T-helper 1 cell treated with Interleukin-12 subunit alpha and Interleukin-12 subunit beta and Interleukin-4 antibody, amounts not matched to agents 30 μg/mL and 1 μg/mL, for 36 hours (primary cell): ENCODE results near the gene HOXC11.

Source experiments
- H3K27ac Mint-ChIP-seq: one replicate; pipeline ENCODE4 v1.8.0; 2021; ENCODE audit warnings: mild to moderate bottlenecking, mixed read lengths
- H3K27me3 Mint-ChIP-seq: one replicate; pipeline ENCODE4 v1.8.0; 2021; ENCODE audit warnings: low read depth, mixed read lengths
- H3K36me3 Mint-ChIP-seq: one replicate; pipeline ENCODE4 v1.8.0; 2021; ENCODE audit warnings: low read depth, mixed read lengths
- H3K4me1 Mint-ChIP-seq: one replicate; pipeline ENCODE4 v1.8.0; 2021; ENCODE audit warnings: low read depth, mixed read lengths
- H3K4me3 Mint-ChIP-seq: one replicate; pipeline ENCODE4 v1.8.0; 2021; ENCODE audit warnings: mild to moderate bottlenecking, moderate library complexity, mixed read lengths
- H3K9me3 Mint-ChIP-seq: one replicate; pipeline ENCODE4 v1.8.0; 2021; ENCODE audit warnings: mixed read lengths

The HOXC11 gene

DNA sequence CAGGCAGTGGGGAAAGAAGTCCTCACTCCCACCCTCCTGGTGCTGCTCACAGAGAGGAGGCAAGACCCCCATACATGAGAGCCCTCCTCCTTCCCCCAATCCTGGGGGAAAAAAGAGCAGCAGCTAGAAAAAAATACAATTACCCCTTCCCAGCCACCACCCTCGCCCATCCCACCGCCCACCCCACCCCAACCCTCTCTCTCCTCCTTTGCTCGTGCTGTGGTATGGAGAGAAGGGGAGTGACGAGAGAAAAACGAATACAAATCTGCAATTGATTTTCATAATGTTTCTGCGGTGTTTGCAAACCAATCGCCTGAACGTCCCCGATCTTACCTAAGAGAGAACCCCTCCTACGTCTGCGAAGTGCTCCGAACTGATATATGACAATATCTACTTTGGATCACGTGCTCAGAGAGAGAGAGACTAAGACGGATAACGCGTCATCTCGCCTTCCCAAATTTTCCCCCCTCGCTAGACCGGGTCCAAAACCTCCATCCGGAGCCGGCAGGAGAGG lies at the start of gene HOXC11:
TSS of gene HOXC11 (plus strand) at position 405 of the 514 bp plus-strand sequence. CDS start 116 bp downstream, outside the sequence.
- peaks cover 9% of the 10 kb centered on the region for H3K4me1 Mint-ChIP-seq
- H3K27me3 Mint-ChIP-seq: peaks cover 92% of the 10 kb centered on the region
- peak within 1 kb of the TSS; percentile 69 for H3K27ac Mint-ChIP-seq
- no peak within 1 kb of the TSS for H3K4me3 Mint-ChIP-seq
- H3K9me3 Mint-ChIP-seq: no peaks in the 10 kb centered on the region
- H3K36me3 Mint-ChIP-seq: peaks cover 7% of the 10 kb centered on the region

DNA sequence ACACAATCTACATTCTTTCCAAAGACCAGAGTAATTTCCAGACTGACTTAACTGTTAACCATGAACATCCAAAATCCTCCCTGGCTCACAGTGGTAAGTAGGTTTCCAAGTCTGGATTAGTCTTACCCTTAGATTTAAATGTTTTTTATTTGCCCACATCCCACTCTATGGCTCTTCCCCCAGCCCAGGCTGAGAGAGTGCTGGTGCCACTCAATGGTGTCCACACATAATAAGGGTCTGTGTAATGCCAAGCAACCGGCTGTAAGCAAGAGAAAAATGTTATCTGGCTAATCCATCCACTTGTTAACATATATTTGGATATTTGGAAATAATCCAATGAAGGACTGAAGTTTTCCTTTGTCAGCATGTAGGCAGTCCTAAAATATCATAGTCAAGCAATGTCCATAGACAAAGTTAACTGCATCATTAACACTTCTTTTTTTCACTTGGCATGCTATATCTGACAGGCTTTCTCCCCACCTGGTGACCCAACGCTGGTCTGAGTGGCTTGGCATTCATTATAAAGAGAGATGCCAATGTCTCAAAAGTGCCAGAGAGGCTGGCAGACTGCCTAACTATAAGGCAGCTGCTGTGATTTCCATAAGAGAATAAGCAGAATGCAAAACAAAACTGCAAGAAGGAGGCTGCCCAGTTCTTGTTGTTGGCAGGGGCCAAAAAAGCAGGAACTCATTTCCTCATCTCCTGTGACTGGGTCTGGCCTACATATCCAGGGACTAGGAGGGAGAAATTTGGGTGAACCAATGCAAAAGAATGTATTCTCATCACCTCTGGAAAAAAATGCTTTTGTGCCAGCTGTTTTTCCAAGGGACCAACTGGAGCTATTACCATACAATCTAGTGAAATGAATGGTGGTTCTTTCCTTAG lies 48.2 kb upstream of the HOXC11 start:
- H3K9me3 Mint-ChIP-seq: peaks cover 3% of the 10 kb centered on the region
- H3K36me3 Mint-ChIP-seq: no peaks in the 10 kb centered on the region
- H3K27ac Mint-ChIP-seq: no peak overlapping the region
- H3K4me3 Mint-ChIP-seq: no peak overlapping the region
- H3K27me3 Mint-ChIP-seq: peaks cover 95% of the 10 kb centered on the region
- H3K4me1 Mint-ChIP-seq: no peaks in the 10 kb centered on the region

DNA sequence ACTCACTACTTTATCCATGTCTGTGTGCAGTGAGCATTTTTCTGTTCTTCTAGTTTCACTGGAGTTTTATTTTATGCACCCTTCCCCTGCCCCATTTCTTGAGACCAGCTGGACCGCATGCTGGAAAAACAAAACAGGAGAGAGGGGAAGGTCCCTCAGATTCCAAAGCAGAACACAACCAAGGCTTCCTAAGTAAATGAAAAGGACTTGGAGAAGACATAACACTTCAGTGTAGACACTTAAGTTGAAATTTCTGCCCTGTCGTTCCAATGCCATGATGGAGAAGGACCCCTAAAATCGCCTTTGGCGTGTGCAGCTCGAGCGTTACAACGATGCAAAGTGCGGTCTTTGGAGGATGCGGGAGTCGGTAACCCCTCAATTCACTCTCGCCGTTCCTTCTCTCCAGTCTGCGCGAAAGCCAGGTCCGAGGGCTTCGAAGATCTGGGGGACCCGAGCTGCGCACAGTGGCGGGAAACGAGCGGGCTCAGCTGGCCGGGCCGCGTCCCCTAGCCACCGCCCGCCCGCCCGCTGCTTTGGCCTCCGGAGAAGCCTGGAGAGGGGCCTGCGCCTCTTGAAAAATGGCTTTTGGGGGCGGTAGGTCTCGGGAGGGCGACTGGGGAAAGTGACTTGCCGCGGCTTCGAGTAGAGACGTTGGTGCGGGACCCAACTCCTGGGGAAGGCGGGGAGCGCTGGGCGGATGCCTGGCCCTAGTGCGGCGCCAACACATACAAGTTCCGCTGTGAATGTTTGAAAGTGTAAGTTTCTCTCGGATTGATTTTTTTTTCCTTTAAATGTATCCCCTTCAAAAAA lies 45.5 kb upstream of the HOXC11 start:
- Mint-ChIP-seq H3K4me1 (no peaks in the 10 kb centered on the region), H3K4me3 (no peak overlapping the region), H3K27ac (no peak overlapping the region), H3K27me3 (peaks cover 96% of the 10 kb centered on the region), H3K9me3 (peaks cover 3% of the 10 kb centered on the region), H3K36me3 (no peaks in the 10 kb centered on the region)

DNA sequence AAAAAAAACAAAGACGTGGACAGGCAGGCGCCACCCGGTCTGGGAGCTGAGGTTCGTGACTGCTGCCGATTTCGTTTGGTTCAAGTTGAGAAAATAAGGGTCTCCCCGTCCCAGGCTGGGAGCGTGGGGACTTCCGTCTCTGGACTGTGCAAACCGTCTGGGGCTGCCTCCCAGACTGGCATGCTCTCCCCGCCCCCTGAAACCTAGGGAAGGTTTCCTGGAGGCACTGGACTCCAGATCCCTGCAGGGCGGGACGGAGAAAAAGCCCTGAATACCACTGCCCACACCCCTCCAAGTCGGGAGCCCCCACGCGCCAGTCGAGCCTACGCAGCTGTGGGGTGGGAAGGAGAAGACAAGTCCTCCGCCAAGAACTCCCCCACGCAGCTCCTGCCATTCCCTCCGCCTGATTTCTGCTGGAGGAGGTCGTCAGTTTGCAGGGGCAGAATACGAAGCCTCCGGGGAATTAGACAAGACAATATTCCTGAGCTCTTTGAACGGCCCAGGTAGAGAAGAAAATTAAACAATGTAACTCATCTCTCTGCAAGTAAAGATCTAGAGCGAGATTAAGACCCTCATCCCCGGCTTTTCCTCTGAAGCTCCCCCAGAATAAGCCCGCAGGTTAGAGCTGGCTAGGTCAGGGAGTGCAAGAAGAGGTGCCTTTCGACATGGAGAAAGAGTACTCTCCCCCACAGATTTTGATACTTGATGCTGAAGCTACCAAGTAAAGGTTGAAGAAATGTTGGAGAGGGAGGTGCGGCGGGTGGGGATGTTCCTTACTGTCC lies 44.7 kb upstream of the HOXC11 start:
- H3K4me3 Mint-ChIP-seq: no peak overlapping the region
- H3K9me3 Mint-ChIP-seq: peaks cover 3% of the 10 kb centered on the region
- no peak overlapping the region for H3K27ac Mint-ChIP-seq
- no peaks in the 10 kb centered on the region for H3K4me1 Mint-ChIP-seq
- H3K36me3 Mint-ChIP-seq: no peaks in the 10 kb centered on the region
- peaks cover 98% of the 10 kb centered on the region for H3K27me3 Mint-ChIP-seq

DNA sequence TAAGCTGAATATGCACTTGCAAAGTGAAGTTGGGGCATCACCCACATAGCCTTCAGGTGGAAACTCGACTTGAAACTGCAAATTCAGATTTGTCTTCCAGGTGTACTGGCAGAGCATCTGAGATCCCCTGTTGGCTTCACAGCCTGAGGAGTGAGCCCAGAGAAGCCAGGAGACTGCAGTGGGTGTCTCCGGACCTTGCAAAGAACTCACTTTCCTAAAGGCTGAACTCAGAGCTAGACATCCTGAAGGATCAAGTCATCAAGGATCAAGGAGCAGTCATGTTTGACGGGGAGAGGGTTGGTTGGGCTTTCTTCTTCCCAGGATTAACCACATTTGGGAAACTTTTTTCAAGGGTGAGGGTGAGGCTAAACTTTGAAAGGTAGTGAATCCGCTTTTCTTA lies 43.4 kb upstream of the HOXC11 start:
- no peak overlapping the region for H3K27ac Mint-ChIP-seq
- H3K4me1 Mint-ChIP-seq: no peaks in the 10 kb centered on the region
- no peak overlapping the region for H3K4me3 Mint-ChIP-seq
- H3K36me3 Mint-ChIP-seq: no peaks in the 10 kb centered on the region
- peaks cover 98% of the 10 kb centered on the region for H3K27me3 Mint-ChIP-seq
- H3K9me3 Mint-ChIP-seq: peaks cover 3% of the 10 kb centered on the region

DNA sequence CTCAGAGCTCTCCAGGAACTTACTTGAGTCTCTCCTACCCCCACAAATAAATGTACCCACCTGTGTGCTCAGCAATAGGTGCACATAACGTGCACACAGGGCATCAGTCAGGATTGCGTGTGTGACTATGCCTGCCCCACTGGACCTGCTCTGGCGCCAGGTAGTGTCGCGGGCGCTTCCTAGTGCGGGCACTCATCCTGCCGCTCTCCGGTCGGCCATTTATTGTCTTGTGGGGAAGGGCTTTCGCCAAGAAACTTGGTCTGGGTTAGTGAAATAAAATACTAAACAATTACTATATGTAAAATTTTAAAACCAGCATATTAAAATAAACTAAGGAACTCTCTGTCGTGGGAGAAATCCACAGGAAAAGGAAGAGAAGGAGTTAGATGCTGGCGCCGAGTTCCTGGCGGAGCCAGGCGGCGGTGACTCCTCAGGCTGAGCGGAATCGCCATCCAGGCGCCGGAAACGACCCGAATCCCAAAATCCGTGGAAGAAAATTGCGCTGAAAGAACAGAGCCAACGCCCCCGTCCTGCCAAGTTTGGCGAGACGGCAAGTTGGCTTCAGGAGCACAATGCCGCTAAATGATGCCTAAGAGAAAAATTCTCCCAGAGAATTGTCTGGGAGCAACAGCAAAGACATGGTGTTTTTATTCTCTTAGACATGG lies 42.2 kb upstream of the HOXC11 start:
- peaks cover 3% of the 10 kb centered on the region for H3K9me3 Mint-ChIP-seq
- no peak overlapping the region for H3K4me3 Mint-ChIP-seq
- H3K36me3 Mint-ChIP-seq: no peaks in the 10 kb centered on the region
- H3K4me1 Mint-ChIP-seq: no peaks in the 10 kb centered on the region
- peaks cover 98% of the 10 kb centered on the region for H3K27me3 Mint-ChIP-seq
- no peak overlapping the region for H3K27ac Mint-ChIP-seq

DNA sequence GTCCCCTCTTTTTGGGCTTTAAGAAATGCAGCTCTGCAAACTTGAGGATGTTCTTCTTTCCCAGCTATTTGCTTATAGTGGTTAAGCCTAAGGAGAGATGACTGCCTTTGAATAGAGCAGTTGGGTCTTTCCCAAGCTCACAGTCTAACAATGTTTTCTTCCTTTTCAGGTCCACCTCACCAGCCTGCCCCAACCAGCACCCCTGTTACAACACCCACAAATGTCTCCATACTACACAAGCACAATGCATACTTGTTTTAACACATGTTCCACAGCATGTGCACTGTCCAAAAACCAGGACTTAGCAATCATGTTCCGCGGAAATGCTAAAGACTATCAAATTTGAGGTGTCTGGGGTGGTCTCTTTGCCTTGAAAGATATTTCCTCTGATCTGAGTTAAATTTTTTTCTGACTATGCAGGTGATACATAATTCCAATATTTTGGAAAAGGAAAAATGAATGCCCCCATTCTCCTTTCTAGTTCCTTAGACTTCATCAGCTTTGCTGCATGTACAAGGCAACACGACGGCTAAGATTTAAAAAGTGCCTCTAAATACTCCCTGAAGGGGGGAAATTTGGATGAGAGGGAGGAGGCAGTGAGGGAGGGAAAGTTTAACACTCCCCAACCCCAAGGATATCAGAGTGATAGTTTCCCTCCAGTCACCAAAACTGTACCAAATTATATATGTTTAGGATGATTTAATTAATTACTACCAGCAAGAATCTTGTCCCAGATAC lies 40.9 kb upstream of the HOXC11 start:
- H3K36me3 Mint-ChIP-seq: no peaks in the 10 kb centered on the region
- no peaks in the 10 kb centered on the region for H3K4me1 Mint-ChIP-seq
- H3K9me3 Mint-ChIP-seq: peaks cover 3% of the 10 kb centered on the region

DNA sequence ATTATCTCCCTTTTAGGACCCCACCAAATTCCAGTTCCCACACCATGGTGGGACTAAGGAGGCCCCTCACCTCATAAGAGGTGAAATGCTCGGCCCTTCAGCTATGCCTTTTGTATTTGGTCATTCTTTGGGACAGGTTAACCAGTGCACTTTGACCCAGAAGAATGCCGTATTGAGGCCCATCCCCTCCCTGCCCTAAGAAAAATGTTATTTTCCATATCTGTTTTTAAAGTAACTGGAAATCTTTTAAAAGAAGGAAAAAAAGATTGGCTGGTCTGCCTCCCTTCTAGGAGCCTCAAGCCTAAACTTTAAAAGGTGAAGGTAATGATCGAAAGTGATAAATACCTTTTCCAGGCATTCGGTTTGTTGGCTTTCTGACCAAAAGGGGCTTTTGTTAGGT lies 40.0 kb upstream of the HOXC11 start:
- Mint-ChIP-seq H3K27ac (no peak overlapping the region), H3K4me3 (no peak overlapping the region), H3K4me1 (no peaks in the 10 kb centered on the region), H3K36me3 (no peaks in the 10 kb centered on the region), H3K9me3 (peaks cover 3% of the 10 kb centered on the region), H3K27me3 (peaks cover 98% of the 10 kb centered on the region)

More for the DNA sequence above, 40.9 kb upstream of the HOXC11 start:
- no peak overlapping the region for H3K4me3 Mint-ChIP-seq
- no peak overlapping the region for H3K27ac Mint-ChIP-seq
- H3K27me3 Mint-ChIP-seq: peaks cover 98% of the 10 kb centered on the region

DNA sequence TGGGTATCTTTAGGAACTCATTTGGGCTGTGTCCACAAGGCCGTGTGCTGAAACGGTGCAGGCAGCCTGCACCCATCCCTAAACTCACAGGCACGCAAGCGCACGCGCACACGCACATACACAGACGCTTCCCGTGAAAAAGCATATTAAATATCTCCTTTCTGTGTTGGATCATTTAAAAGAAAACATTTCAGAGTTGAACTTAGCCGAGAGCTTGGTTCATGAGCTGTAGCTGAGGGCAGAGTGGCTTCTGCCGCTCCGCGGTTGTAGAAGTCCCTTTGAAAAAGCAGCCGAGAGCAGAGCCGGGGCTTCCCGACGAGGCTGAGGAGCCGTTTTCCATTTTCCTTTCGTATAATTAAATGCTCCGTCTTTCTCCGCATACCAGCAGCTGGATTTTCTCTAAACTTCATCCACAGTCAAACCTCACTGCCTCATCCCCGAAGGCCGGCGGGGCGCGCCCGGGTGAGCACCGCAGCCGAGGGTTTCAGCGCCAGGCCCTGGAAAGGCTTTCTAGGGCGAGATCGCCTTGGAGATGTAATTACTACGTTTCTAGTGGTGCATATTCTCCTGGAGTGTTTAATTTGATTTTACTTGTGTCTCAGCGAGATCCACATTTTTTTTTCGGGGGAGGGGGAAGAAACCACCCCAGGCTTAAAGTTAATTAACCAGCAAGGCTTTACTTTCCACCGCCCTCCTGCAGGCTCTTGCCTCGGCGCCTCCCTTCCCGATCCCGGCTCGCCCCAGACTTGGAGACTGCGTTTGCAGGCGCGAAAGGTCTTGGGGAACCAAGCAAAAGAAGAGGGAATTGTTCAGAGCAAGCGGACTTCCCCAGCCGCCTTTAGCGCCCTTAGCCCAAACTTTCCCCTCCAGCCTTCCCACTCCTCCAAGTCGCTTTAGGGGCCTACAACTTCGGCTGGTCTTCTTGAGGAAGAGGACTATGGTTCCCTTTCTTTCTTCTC lies 37.3 kb upstream of the HOXC11 start:
- Mint-ChIP-seq H3K27me3 (peaks cover 94% of the 10 kb centered on the region), H3K27ac (peak overlapping the region; percentile 2), H3K4me3 (no peak overlapping the region), H3K36me3 (no peaks in the 10 kb centered on the region), H3K4me1 (no peaks in the 10 kb centered on the region), H3K9me3 (no peaks in the 10 kb centered on the region)

DNA sequence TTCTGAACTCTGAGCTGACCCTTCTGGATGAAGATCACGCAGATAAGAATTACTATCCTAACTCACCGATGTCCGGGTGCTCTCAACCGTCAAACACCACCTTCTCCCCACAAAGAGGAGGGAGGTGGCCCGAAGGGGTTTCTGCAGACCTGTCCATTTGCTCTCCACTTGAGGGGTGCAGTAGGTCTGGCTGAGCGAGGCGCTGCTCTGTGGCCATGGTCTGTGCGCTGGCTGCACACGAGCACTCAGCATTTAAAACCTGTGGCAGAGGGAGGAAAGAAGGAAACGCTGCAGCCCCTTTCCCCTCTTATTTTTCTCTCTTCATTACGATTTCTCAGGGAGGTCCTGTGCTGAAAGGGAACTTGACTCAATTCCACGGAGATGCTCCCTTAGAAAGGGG lies 35.8 kb upstream of the HOXC11 start:
- no peaks in the 10 kb centered on the region for H3K36me3 Mint-ChIP-seq
- H3K27me3 Mint-ChIP-seq: peaks cover 94% of the 10 kb centered on the region
- H3K4me1 Mint-ChIP-seq: no peaks in the 10 kb centered on the region
- peak overlapping the region; percentile 54 for H3K27ac Mint-ChIP-seq
- no peak overlapping the region for H3K4me3 Mint-ChIP-seq
- H3K9me3 Mint-ChIP-seq: no peaks in the 10 kb centered on the region

DNA sequence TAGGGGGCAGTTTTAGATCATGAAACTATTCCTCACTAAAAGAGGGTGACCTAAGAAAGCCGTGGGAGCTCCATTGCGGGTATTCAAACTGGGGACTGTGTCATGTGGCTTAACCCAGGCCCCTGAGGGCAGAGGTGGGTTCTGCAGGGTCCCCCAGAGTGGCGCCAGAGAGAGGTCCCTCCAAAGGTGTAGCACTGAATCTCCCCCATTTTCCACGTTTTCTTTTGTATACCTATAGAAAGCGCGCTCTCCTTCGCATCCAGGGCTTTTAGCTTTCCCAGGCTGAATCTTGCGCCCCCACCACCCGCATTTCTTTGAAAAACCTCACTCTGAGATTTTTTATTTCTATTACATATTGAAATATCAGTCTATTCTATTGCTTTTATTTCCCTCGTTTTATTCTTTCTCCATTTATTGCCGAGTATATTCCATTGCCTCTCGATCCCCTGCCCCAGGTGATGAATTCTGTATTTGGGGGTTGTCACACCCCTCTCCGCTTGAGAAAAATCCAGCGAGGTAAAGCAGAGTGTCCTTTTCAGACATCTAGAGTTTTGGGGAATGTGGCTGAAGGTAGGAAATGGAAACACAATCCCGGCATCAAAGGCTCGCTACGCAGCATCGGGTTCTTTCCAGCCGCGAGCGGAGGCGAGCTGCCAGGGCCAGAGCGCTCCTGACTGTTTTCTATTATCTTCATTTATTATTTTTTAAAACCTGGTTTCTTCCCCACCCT lies 35.2 kb upstream of the HOXC11 start:
- Mint-ChIP-seq H3K9me3 (no peaks in the 10 kb centered on the region), H3K4me1 (no peaks in the 10 kb centered on the region), H3K27ac (peak overlapping the region; percentile 54), H3K4me3 (no peak overlapping the region), H3K27me3 (peaks cover 94% of the 10 kb centered on the region), H3K36me3 (no peaks in the 10 kb centered on the region)
